Activated T-cell treated with anti-CD3 and anti-CD28 coated beads for 48 hours (primary cell): ENCODE results near the gene RAD51B.
"Not testable (repeated sequence)": the region's sequence is repeated elsewhere in the genome, so short reads cannot be mapped to it uniquely, and the experiment has no call there.

ENCODE experiments used
- DNase-seq: peaks from one replicate; pipeline ENCODE4 v3.0.0-alpha.2; 2020; ENCODE audit warnings: low read depth

Gene RAD51B

GRCh38 chr14:68181519-68182326 is 362.1 kb downstream of the RAD51B start:
- DNase-seq = no peak

- DNase-seq = no peak
Measured at GRCh38 chr14:68182492-68182891, 362.9 kb downstream of the RAD51B start.

GRCh38 chr14:68186500-68187276 is 367.1 kb downstream of the RAD51B start:
- DNase-seq = not testable (repeated sequence)

GRCh38 chr14:68188174-68188573 is 368.6 kb downstream of the RAD51B start:
- no peak for DNase-seq

GRCh38 chr14:68190032-68190431 is 370.5 kb downstream of the RAD51B start:
- no peak for DNase-seq

- DNase-seq = no peak
Measured at GRCh38 chr14:68191567-68192321, 372.2 kb downstream of the RAD51B start.

GRCh38 chr14:68192935-68193334 is 373.4 kb downstream of the RAD51B start:
- DNase-seq = no peak

GRCh38 chr14:68193970-68194681 is 374.5 kb downstream of the RAD51B start:
- no peak for DNase-seq

GRCh38 chr14:68195126-68195525 is 375.5 kb downstream of the RAD51B start:
- DNase-seq = no peak

GRCh38 chr14:68198713-68199495 is 379.3 kb downstream of the RAD51B start:
- DNase-seq = no peak

- no peak for DNase-seq
Measured at GRCh38 chr14:68199554-68200151, 380.1 kb downstream of the RAD51B start.

- DNase-seq = no peak
Measured at GRCh38 chr14:68203871-68204270, 384.3 kb downstream of the RAD51B start.

GRCh38 chr14:68208218-68208617 is 388.6 kb downstream of the RAD51B start:
- DNase-seq = no peak

- no peak for DNase-seq
Measured at GRCh38 chr14:68208626-68209317, 389.2 kb downstream of the RAD51B start.

- DNase-seq = peak; percentile 17
Measured at GRCh38 chr14:68210729-68211299, 391.2 kb downstream of the RAD51B start.

GRCh38 chr14:68211421-68211820 is 391.8 kb downstream of the RAD51B start:
- DNase-seq = no peak

GRCh38 chr14:68211886-68212285 is 392.3 kb downstream of the RAD51B start:
- DNase-seq = no peak

- no peak for DNase-seq
Measured at GRCh38 chr14:68212361-68212760, 392.8 kb downstream of the RAD51B start.

GRCh38 chr14:68214431-68214830 is 394.9 kb downstream of the RAD51B start:
- no peak for DNase-seq

- no peak for DNase-seq
Measured at GRCh38 chr14:68215629-68216028, 396.1 kb downstream of the RAD51B start.
